ENCODE data around the gene MDGA2. TPM values are rescaled to one million over a fixed set of nuclear protein-coding genes. Genes with fewer than 3 reads are reported as not detected.
A peak's percentile ranks its signal among the peaks of the same experiment; 100 is the strongest.
"Not testable (repeated sequence)": the region's sequence is repeated elsewhere in the genome, so short reads cannot be mapped to it uniquely, and the experiment has no call there.

The MDGA2 gene
- total RNA-seq, 1 donor from 2014 or later = 0.20 TPM

- peak; percentile 29 for DNase-seq (ENCODE audit: low spot score)
Observed at GRCh38 chr14:46964378-46964777, 711.0 kb downstream of the MDGA2 start.

DNA sequence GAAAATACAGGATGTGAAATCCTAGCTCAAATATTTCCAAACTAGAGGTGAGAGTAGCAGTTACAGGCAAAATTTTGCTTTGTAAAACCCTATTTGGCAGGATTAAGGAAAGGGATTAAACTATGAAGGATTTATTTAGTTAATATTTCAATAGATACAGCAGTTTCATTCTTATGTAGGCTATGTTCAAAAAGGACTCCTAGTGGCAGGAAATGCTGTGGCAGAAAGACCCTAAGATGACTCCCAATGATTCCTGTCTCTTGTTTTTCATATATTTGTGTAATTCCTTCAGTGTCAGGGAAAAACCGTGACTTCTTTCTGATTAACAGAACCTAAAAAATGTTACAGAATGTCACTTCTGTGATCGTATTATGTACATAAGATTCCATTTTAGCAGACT is 724.3 kb downstream of the MDGA2 start:
- no peak for DNase-seq (ENCODE audit: low spot score)

GRCh38 chr14:46940611-46941010 is 734.8 kb downstream of the MDGA2 start:
- no peak for DNase-seq (ENCODE audit: low spot score)

- no peak for DNase-seq (ENCODE audit: low spot score)
Observed at GRCh38 chr14:46920542-46920941, 754.9 kb downstream of the MDGA2 start.

DNA sequence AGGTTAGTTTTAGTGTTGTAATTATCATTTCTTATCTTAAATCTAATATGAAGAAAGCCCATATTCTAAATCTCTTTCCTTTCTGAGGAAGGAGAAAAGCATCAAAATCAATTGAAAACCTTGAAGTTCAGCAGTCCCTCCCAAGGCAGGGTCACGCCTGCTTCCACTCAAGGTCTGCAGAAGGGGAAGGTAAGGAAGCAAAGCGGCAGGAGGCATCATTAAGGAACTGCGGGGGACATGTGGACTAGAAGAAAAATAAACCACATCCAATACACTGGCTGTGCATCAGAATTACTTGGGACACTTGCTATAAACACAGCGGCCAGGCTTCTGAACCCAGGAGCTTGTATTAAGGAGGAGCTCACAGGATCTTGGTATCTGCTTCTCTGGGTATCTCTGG is 759.9 kb downstream of the MDGA2 start:
- DNase-seq (ENCODE audit: low spot score) = not testable (repeated sequence)

DNA sequence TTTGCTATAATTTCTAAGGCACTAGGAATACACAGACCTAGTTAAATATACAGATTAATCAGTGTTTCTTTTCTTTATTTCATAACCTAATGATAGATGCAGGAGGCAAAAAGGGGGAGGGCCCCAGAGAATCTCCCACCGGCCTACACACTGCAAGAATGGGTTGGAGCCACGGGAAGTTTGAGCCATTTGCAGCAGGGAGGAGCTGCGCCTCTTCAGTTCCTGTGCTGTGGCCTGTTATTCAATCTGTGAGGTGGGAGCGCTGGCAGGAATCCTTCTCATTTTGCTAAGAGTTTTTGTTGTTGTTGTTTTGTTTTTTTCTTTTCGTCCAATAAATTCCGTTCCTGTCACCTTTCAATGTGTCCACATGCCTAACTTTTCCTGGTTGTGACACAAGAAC is 772.6 kb downstream of the MDGA2 start:
- DNase-seq (ENCODE audit: low spot score) = no peak

DNA sequence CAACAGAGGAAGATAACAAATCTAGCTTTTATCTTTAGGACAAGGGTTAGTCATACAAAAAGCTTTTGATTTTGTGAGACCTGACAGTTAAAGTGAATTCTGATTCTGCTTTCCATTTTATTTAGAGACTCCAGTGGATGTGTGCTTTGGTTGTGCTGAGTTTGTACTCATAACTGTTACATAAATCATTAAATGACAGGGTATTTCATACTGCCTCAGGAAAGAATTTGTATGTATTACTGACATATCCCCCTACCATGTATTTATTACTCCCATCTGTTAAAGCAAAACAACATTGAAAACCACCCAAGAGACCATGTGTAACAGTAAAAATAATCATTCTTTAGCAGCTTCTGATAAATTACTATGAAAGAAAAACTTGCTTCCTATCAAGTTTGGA is 780.9 kb downstream of the MDGA2 start:
- DNase-seq (ENCODE audit: low spot score) = no peak

- no peak for DNase-seq (ENCODE audit: low spot score)
Observed at GRCh38 chr14:46887144-46887543, 788.3 kb downstream of the MDGA2 start.

DNA sequence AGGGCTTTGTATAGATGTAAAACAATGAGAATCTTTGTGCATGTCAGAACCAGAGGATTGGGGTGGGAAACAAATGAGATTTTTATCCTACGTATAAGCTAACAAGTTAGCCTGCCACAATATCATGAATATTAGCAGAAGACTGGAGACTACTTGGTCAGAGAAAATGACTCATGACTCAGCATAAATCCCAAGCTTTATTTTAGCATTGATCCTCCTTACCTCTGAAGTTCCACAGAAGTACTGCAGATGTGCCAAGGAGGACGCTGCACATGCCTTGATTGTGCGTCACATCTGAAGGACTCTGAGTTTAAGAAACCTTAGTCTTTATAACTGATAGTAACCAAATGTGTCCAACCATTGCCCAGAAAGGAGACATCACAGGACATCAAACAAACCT is 789.8 kb downstream of the MDGA2 start:
- DNase-seq (ENCODE audit: low spot score) = no peak

DNA sequence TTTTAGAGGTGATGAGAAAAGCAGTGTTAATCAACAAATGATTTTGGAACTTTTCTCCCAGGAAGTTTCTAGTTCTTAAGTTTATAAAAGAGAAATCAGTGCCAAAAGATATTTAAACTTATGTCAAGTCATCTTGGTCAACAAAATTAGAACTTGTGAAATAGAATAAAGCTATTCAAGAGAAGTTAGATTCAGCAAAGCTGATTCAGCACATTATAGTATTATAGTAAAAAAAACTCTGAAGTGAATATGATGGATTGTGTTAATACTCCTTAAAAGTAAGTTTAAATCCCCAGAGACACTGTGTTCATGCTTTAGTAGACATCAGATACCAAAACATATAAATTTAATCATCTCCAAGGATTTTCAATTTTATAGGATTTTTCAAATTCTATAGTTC is 813.7 kb downstream of the MDGA2 start:
- no peak for DNase-seq (ENCODE audit: low spot score)

GRCh38 chr14:46840944-46841720 is 834.3 kb downstream of the MDGA2 start:
- no peak for DNase-seq (ENCODE audit: low spot score)

GRCh38 chr14:46820291-46820690 is 855.1 kb downstream of the MDGA2 start:
- no peak for DNase-seq (ENCODE audit: low spot score)

- no peak for DNase-seq (ENCODE audit: low spot score)
Observed at GRCh38 chr14:46819117-46819516, 856.3 kb downstream of the MDGA2 start.

DNA sequence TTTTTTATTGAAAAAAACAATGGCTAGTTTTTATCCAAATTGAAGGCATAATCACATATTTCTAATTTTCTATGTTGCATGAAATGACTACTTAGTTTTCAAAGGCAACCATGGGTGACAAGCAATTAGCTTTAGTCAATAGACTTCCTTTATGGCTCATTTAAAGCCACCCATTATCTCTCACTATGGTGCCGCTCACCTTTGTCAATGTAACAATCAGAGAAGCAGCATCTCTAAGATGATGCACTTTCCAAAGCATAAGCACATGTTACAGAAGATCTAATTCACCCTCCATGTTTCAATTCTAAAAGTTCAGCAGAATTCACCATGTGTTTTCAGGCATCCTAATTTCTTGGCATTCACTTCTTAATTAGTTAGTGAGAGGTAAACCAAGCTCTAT is 857.3 kb downstream of the MDGA2 start:
- DNase-seq (ENCODE audit: low spot score) = no peak

GRCh38 chr14:46793144-46793543 is 882.3 kb downstream of the MDGA2 start:
- DNase-seq (ENCODE audit: low spot score) = no peak

All from mucosa of gallbladder (tissue), 1 donor.